IMR-90 (cell line): ENCODE results near the gene FCHSD2. TPM values are rescaled to one million over a fixed set of nuclear protein-coding genes. Genes with fewer than 3 reads are reported as not detected.

Source experiments
- ATAC-seq: fragments of 200-7000 bp; cut with Tn5 transposase; 2 replicates; pipeline ENCODE4 v1.9.1; 2020; ENCODE audit warnings: low read depth, mild to moderate bottlenecking, moderate library complexity
- BruUV-seq: library from RNA; stranded (reverse); fragments of 400-500 nt; replicated peaks from 2 replicates; lab custom pipeline; 2021; lab: Mats Ljungman, UMichigan
- CTCF ChIA-PET: fragments of 300-600 bp; formaldehyde crosslinking; extraction: SDS; loops from one replicate; lab custom pipeline; 2021; ENCODE audit warnings: antibody characterized with exemption; lab: Yijun Ruan, JAX
- POLR2A ChIA-PET: fragments of 300-600 bp; sonication (Branson Sonifier 250); formaldehyde crosslinking; loops from one replicate; lab custom pipeline; 2022; ENCODE audit warnings: antibody characterized with exemption; ENCODE audit not compliant: unreplicated experiment; lab: Charles Lee
- DNase-seq: peaks from one replicate; pipeline ENCODE4 v3.0.0; 2013
- H2AFZ ChIP-seq: replicated peaks from 2 replicates; pipeline ENCODE3; 2013; ENCODE audit warnings: low read length, mild to moderate bottlenecking; ENCODE audit not compliant: poor library complexity
- H2AK5ac ChIP-seq: 2 replicates; pipeline ENCODE4 v1.6.1; 2013; ENCODE audit warnings: low read depth, low read length, inconsistent platforms
- H2AK9ac ChIP-seq: replicated peaks from 2 replicates; pipeline ENCODE3; 2013; ENCODE audit warnings: mild to moderate bottlenecking, low read depth, low read length, moderate library complexity; ENCODE audit not compliant: poor library complexity
- H2BK120ac ChIP-seq: 2 replicates; pipeline ENCODE4 v1.6.1; 2013; ENCODE audit warnings: low read depth, low read length, inconsistent platforms
- H2BK15ac ChIP-seq: 3 replicates; pipeline ENCODE4 v1.6.1; 2013; ENCODE audit warnings: low read depth, low read length, inconsistent platforms
- H2BK20ac ChIP-seq: 2 replicates; pipeline ENCODE4 v1.6.1; 2013; ENCODE audit warnings: low read depth, mild to moderate bottlenecking, inconsistent platforms, low read length, moderate library complexity
- H2BK5ac ChIP-seq: 2 replicates; pipeline ENCODE4 v1.6.1; 2013; ENCODE audit warnings: mild to moderate bottlenecking, low read depth, low read length, inconsistent platforms; ENCODE audit not compliant: poor library complexity, severe bottlenecking
- H3K14ac ChIP-seq: replicated peaks from 2 replicates; pipeline ENCODE4 v1.6.1; 2013; ENCODE audit warnings: low read depth, low read length, inconsistent platforms
- H3K18ac ChIP-seq: 2 replicates; pipeline ENCODE4 v1.6.1; 2013; ENCODE audit warnings: low read depth, low read length, control low read depth
- H3K23ac ChIP-seq: 2 replicates; pipeline ENCODE4 v1.6.1; 2013; ENCODE audit warnings: low read depth, low read length, inconsistent platforms
- H3K27ac ChIP-seq: 2 replicates; pipeline ENCODE4 v1.5.1; 2013; ENCODE audit warnings: mild to moderate bottlenecking, control low read depth, low read length; ENCODE audit not compliant: insufficient read depth
- H3K27me3 ChIP-seq: 2 replicates; pipeline ENCODE4 v1.6.1; 2013; ENCODE audit warnings: low read length; ENCODE audit not compliant: control insufficient read depth, insufficient read depth
- H3K36me3 ChIP-seq: 2 replicates; pipeline ENCODE4 v1.6.1; 2013; ENCODE audit warnings: low read length, mixed read lengths; ENCODE audit not compliant: control insufficient read depth, insufficient read depth
- H3K4ac ChIP-seq: 2 replicates; pipeline ENCODE4 v1.6.1; 2013; ENCODE audit warnings: low read depth, low read length, inconsistent platforms
- H3K4me1 ChIP-seq: 2 replicates; pipeline ENCODE4 v1.6.1; 2013; ENCODE audit warnings: low read length, mixed read lengths; ENCODE audit not compliant: control insufficient read depth, insufficient read depth
- H3K4me2 ChIP-seq: 2 replicates; pipeline ENCODE4 v1.6.1; 2013; ENCODE audit warnings: low read depth, mild to moderate bottlenecking, control low read depth, low read length, moderate library complexity
- H3K4me3 ChIP-seq: 2 replicates; pipeline ENCODE4 v1.5.1; 2013; ENCODE audit warnings: low read depth, mild to moderate bottlenecking, control low read depth, low read length, moderate library complexity; ENCODE audit not compliant: insufficient read depth
- H3K56ac ChIP-seq: 2 replicates; pipeline ENCODE4 v1.6.1; 2013; ENCODE audit warnings: low read length, inconsistent platforms; ENCODE audit not compliant: insufficient read depth; ENCODE audit errors: extremely low read depth
- H3K79me1 ChIP-seq, 2 experiments: 2 replicates each; pipeline ENCODE4 v1.6.1; 2013; ENCODE audit warnings: low read length in 2 of 2, inconsistent platforms in 1 of 2, low read depth in 1 of 2
- H3K9ac ChIP-seq: 2 replicates; pipeline ENCODE4 v1.6.1; 2013; ENCODE audit warnings: low read depth, low read length, control low read depth
- H3K9me1 ChIP-seq: 2 replicates; pipeline ENCODE4 v1.6.1; 2013; ENCODE audit warnings: low read length, inconsistent platforms; ENCODE audit not compliant: insufficient read depth
- H3K9me3 ChIP-seq: 2 replicates; pipeline ENCODE4 v1.6.1; 2013; ENCODE audit warnings: low read length; ENCODE audit not compliant: control insufficient read depth, insufficient read depth
- H4K20me1 ChIP-seq: 2 replicates; pipeline ENCODE4 v1.6.1; 2013; ENCODE audit warnings: low read length, inconsistent platforms; ENCODE audit not compliant: insufficient read depth
- H4K5ac ChIP-seq: 2 replicates; pipeline ENCODE4 v1.6.1; 2013; ENCODE audit warnings: mild to moderate bottlenecking, low read depth, low read length, control low read depth
- H4K8ac ChIP-seq, 2 experiments: 2 replicates each; pipeline ENCODE4 v1.6.1; 2013; ENCODE audit warnings: low read depth in 2 of 2, low read length in 2 of 2, control low read depth in 1 of 2, inconsistent platforms in 1 of 2
- H4K91ac ChIP-seq: 2 replicates; pipeline ENCODE4 v1.6.1; 2013; ENCODE audit warnings: low read depth, low read length, inconsistent platforms; ENCODE audit not compliant: insufficient read depth
- BHLHE40 ChIP-seq: fragments of 150-350 bp; IDR thresholded peaks from 2 replicates; pipeline ENCODE4 v1.6.1; 2016; ENCODE audit warnings: mild to moderate bottlenecking, low read depth, low read length
- CEBPB ChIP-seq: IDR thresholded peaks from 2 replicates; pipeline ENCODE4 v1.6.1; 2012; ENCODE audit warnings: low read depth, low read length, improper control_type of control experiment
- CHD1 ChIP-seq: IDR thresholded peaks from 2 replicates; pipeline ENCODE4 v1.6.1; 2012; ENCODE audit warnings: low read depth, low read length, improper control_type of control experiment
- CTCF ChIP-seq: conservative IDR thresholded peaks from 2 replicates; pipeline ENCODE4 v1.5.1; 2012; ENCODE audit warnings: mild to moderate bottlenecking, low read depth, low read length, improper control_type of control experiment
- ELK1 ChIP-seq: fragments of 150-350 bp; IDR thresholded peaks from 2 replicates; pipeline ENCODE4 v1.6.1; 2016; ENCODE audit warnings: low read depth, mild to moderate bottlenecking, low read length, moderate library complexity, borderline replicate concordance
- FOS ChIP-seq: fragments of 150-350 bp; IDR thresholded peaks from 2 replicates; pipeline ENCODE4 v1.6.1; 2016; ENCODE audit warnings: low read depth, low read length
- MAFK ChIP-seq: IDR thresholded peaks from 2 replicates; pipeline ENCODE4 v1.6.1; 2012; ENCODE audit warnings: low read depth, low read length, improper control_type of control experiment
- MAZ ChIP-seq: IDR thresholded peaks from 2 replicates; pipeline ENCODE4 v1.6.1; 2012; ENCODE audit warnings: low read depth, mild to moderate bottlenecking, low read length, improper control_type of control experiment, moderate library complexity, borderline replicate concordance
- MXI1 ChIP-seq: IDR thresholded peaks from 2 replicates; pipeline ENCODE4 v1.6.1; 2012; ENCODE audit warnings: low read depth, mild to moderate bottlenecking, low read length, moderate library complexity, borderline replicate concordance
- NFE2L2 ChIP-seq: fragments of 150-350 bp; IDR thresholded peaks from 2 replicates; pipeline ENCODE4 v1.6.1; 2016; ENCODE audit warnings: low read depth, mild to moderate bottlenecking, low read length
- POLR2A ChIP-seq: IDR thresholded peaks from 2 replicates; pipeline ENCODE4 v1.6.1; 2012; ENCODE audit warnings: mild to moderate bottlenecking, low read depth, low read length
- RAD21 ChIP-seq: IDR thresholded peaks from 2 replicates; pipeline ENCODE4 v1.6.1; 2012; ENCODE audit warnings: low read length, improper control_type of control experiment
- RCOR1 ChIP-seq: IDR thresholded peaks from 2 replicates; pipeline ENCODE4 v1.6.1; 2012; ENCODE audit warnings: mild to moderate bottlenecking, low read length, improper control_type of control experiment; ENCODE audit not compliant: insufficient replicate concordance
- RFX5 ChIP-seq: IDR thresholded peaks from 2 replicates; pipeline ENCODE4 v1.8.0; 2012; ENCODE audit warnings: low read depth, mild to moderate bottlenecking, low read length, moderate library complexity
- SMC3 ChIP-seq: fragments of 150-350 bp; IDR thresholded peaks from 2 replicates; pipeline ENCODE4 v1.6.1; 2016; ENCODE audit warnings: low read depth, mild to moderate bottlenecking, antibody characterized with exemption, low read length, moderate library complexity
- USF2 ChIP-seq: fragments of 150-350 bp; IDR thresholded peaks from 2 replicates; pipeline ENCODE4 v1.6.1; 2017; ENCODE audit warnings: mild to moderate bottlenecking, antibody characterized with exemption, low read length, low read depth
- WGBS, 2 experiments: methylation state at CpG; one replicate each; pipeline versions ENCODE4 v1.1.5 to v1.1.7; 2013; ENCODE audit warnings: missing lambda C conversion rate in 2 of 2; ENCODE audit not compliant: insufficient read length in 1 of 2; ENCODE audit errors: extremely low coverage in 2 of 2; 5-methylcytosine and 5-hydroxymethylcytosine counted together
- dilution Hi-C: fragments of 300-500 bp; cut with HindIII; formaldehyde crosslinking; loops from one replicate; pipeline ENCODE4 v1.14.3; 2018; ENCODE audit warnings: low sequenced_read_pairs; ENCODE audit not compliant: unreplicated experiment
- in situ Hi-C: fragments of 300-500 bp; cut with MboI; formaldehyde crosslinking; loops from 3 replicates; pipeline ENCODE4 v1.14.3; 2019; ENCODE audit warnings: low sequenced_read_pairs, inconsistent platforms, mixed read lengths
- intact Hi-C: fragments of 100-400 bp; cut with micrococcal nuclease; formaldehyde crosslinking; loops from 2 replicates; pipeline ENCODE4 v1.10.0; 2022
- polyA plus RNA-seq, 3 experiments: library from polyadenylated mRNA; depleted of rRNA; stranded (reverse); fragments of >200 nt; gene quantifications; 2 replicates each; pipeline ENCODE4 v1.2.3, GENCODE V29; 2012; ENCODE audit warnings: low replicate concordance in 1 of 3
- total RNA-seq: library from RNA; depleted of rRNA; stranded (reverse); fragments of >200 nt; gene quantifications from 2 replicates; pipeline ENCODE4 v1.2.3, GENCODE V29; 2012

FCHSD2 gene
- total and polyA plus RNA-seq, 2 of the 4 experiments (the other 2 are of a cell fraction) = 5.9 to 18.7 TPM

GRCh38 chr11:73048446-73048845 lies 93.7 kb downstream of the FCHSD2 start:
- Histone ChIP-seq H3K56ac (no peak overlapping the region), H3K4me2 (no peak overlapping the region), H3K36me3 (no peaks in the 10 kb centered on the region), H3K4me3 (no peak overlapping the region), H3K27ac (no peak overlapping the region), H3K14ac (no peak overlapping the region; the same call in 1 of the 2 replicates), H3K4ac (no peak overlapping the region), H3K9ac (no peak overlapping the region), H3K79me1 (peaks cover 13 to 43% of the 10 kb centered on the region in 2 experiments), H3K18ac (no peak overlapping the region), H4K5ac (no peak overlapping the region), H2BK15ac (no peak overlapping the region), H2AK9ac (no peak overlapping the region), H3K23ac (peak overlapping the region; percentile 73; the same call in 1 of the 2 replicates), H3K9me1 (peaks cover 8% of the 10 kb centered on the region), H4K20me1 (peaks cover 10% of the 10 kb centered on the region; the same call in 1 of the 2 replicates), H3K27me3 (no peaks in the 10 kb centered on the region), H2AFZ (no peak overlapping the region), H3K4me1 (peaks cover 2% of the 10 kb centered on the region), H4K91ac (no peak overlapping the region), H2BK5ac (no peak overlapping the region), H2BK120ac (no peak overlapping the region), H2AK5ac (no peak overlapping the region), H3K9me3 (no peaks in the 10 kb centered on the region), H2BK20ac (no peak overlapping the region), H4K8ac (no peak overlapping the region)
- intact Hi-C loops (no loop called here), dilution Hi-C loops (no loop called here), in situ Hi-C loops (no loop called here)
- ATAC-seq = no peak
- no TSS peak for BruUV-seq
- no peak for DNase-seq
- TF ChIP-seq RFX5 (no peak), CTCF (no peak), MXI1 (no peak), SMC3 (no peak), USF2 (no peak), BHLHE40 (no peak), RCOR1 (no peak), ELK1 (no peak), RAD21 (no peak), MAZ (no peak), POLR2A (no peak), NFE2L2 (no peak), CEBPB (no peak), FOS (no peak), CHD1 (no peak), MAFK (no peak)
- 100% methylated on average over 1 of the region's 3 CpGs; no CpG with 5 or more reads in 1 of the 2 experiments for WGBS, 2 experiments
- ChIA-PET CTCF (interaction anchor here (0.6 kb wide), 1 partner anchor 1894 kb away, joined by 3 read pairs; no protein-coding TSS in a partner anchor), POLR2A (no interaction called here)
